ENCODE measurements around the gene MED7. TPM values are rescaled to one million over a fixed set of nuclear protein-coding genes. Genes with fewer than 3 reads are reported as not detected.

Gene MED7
- total and polyA plus RNA-seq, 10 of the 15 experiments (the other 5 are each of a cell fraction or from before 2014, with no cell fraction given): 9.3 to 47.7 (median 22.7) TPM

- SMC1A ChIA-PET (ENCODE audit: uncharacterized antibody, unreplicated experiment): interaction anchor here (0.8 to 6.1 kb wide), 12 partner anchors 10 to 65 kb away, joined by 3 to 43 read pairs (median 6); partner anchors contain the start of gene GARIN3
These were observed 45.6 kb upstream of the MED7 start for GRCh38 chr5:157188270-157188669.

More at GRCh38 chr5:157188270-157188669, 45.6 kb upstream of the MED7 start:
- Histone ChIP-seq H3K9ac (ENCODE audit: control insufficient read depth, insufficient read depth, low read length) (no peak overlapping the region), H3K4me1 (ENCODE audit: control insufficient read depth, insufficient read depth, low read length) (0 out of 2 replicates have a peak, but pooled peaks cover 6% of the 10 kb centered on the region), H3K79me2 (ENCODE audit: control insufficient read depth, insufficient read depth, low read length) (no peaks in the 10 kb centered on the region), H3K27me3 (replicated peaks in 1 of 2; ENCODE audit: control insufficient read depth in 2 of 2, insufficient read depth in 2 of 2, low read length in 1 of 2) (no peaks in the 10 kb centered on the region), H3K4me3 (no peak overlapping the region), H2AFZ (ENCODE audit: control insufficient read depth, low read depth, low read length) (no peak overlapping the region), H3K27ac (ENCODE audit: control insufficient read depth, insufficient read depth) (no peak overlapping the region), H4K20me1 (ENCODE audit: control insufficient read depth, insufficient read depth) (no peaks in the 10 kb centered on the region), H3K36me3 (ENCODE audit: control insufficient read depth in 2 of 2, insufficient read depth in 2 of 2, low read length in 1 of 2) (no peaks in the 10 kb centered on the region), H3K9me3 (replicated peaks; ENCODE audit: control insufficient read depth, insufficient read depth, low read length) (no peaks in the 10 kb centered on the region), H3K4me2 (ENCODE audit: control insufficient read depth, insufficient read depth) (no peak overlapping the region)
- BruUV-seq (replicated peaks): no TSS peak
- POLR2A ChIA-PET: no interaction called here
- ATAC-seq: no peak
- CTCF ChIA-PET: interaction anchor here (0.9 to 1.6 kb wide), 2 partner anchors 15 to 39 kb away, joined by 3 to 4 read pairs; no protein-coding TSS in a partner anchor
- no peak for TF ChIP-seq MTA2 (IDR thresholded peaks at IDR 0.05; ENCODE audit: low read depth)
- TF ChIP-seq POLR2AphosphoS2 (IDR thresholded peaks at IDR 0.05; ENCODE audit: low read depth, low read length): no peak
- no peak for TF ChIP-seq PRDM15 (CRISPR knock-in tag; IDR thresholded peaks at IDR 0.05)
- no peak for TF ChIP-seq ESRRA (IDR thresholded peaks at IDR 0.05; ENCODE audit: low read length)
- TF ChIP-seq ZBTB4 (CRISPR knock-in tag; IDR thresholded peaks at IDR 0.05): no peak
- no peak for TF ChIP-seq NR2C1 (IDR thresholded peaks at IDR 0.05)
- TF ChIP-seq BRCA1 (IDR thresholded peaks at IDR 0.05; ENCODE audit: low read depth, low read length): no peak
- TF ChIP-seq CBX3 (IDR thresholded peaks at IDR 0.05; ENCODE audit: borderline replicate concordance, low read depth): no peak
- no peak for TF ChIP-seq ZNF207 (IDR thresholded peaks at IDR 0.05; ENCODE audit: borderline replicate concordance)
- no peak for TF ChIP-seq BHLHE40 (IDR thresholded peaks at IDR 0.05; ENCODE audit: borderline replicate concordance in 1 of 2, low read depth in 2 of 2, low read length in 1 of 2)
- no peak for TF ChIP-seq NBN (IDR thresholded peaks at IDR 0.05)
- no peak for DNase-seq (ENCODE audit: low read depth, low spot score)
- FAIRE-seq: peak; percentile 54
- RAD21 ChIA-PET (ENCODE audit: unreplicated experiment): interaction anchor here (1.6 kb wide), 1 partner anchor 21 kb away, joined by 4 read pairs; no protein-coding TSS in a partner anchor
- intact Hi-C loops (cut with micrococcal nuclease; ENCODE audit: unreplicated experiment): no loop called here
- in situ Hi-C loops (cut with MboI): no loop called here

Measured in GM12878 (cell line).